ENCODE results near the gene SGPL1.
A peak's percentile ranks its signal among the peaks of the same experiment; 100 is the strongest.
"Not testable (repeated sequence)": the region's sequence is repeated elsewhere in the genome, so short reads cannot be mapped to it uniquely, and the experiment has no call there.

SGPL1 gene

DNA sequence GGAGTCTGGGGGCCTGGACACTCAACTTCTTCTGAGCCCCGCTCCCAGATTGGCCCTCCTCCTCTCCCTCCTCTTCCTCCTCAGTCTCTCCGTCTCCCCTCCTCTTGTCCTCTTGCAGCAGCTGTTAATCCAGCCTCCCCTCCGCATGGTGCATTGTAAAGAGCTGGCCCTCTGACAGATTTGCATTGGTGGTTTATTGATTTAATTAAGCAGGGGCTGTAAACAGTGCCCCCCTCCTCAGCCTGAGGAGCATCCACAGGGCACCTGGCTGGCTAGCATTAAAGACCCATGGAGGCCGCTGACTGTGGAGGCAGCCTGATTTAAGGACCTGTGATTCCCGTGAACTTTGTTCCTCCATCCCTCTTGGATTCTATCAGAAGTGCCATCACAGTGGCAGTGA, 101.5 kb downstream of the SGPL1 start:
- DNase-seq (ENCODE audit: extremely low read depth in 1 of 2, low read depth in 1 of 2), result no peak

DNA sequence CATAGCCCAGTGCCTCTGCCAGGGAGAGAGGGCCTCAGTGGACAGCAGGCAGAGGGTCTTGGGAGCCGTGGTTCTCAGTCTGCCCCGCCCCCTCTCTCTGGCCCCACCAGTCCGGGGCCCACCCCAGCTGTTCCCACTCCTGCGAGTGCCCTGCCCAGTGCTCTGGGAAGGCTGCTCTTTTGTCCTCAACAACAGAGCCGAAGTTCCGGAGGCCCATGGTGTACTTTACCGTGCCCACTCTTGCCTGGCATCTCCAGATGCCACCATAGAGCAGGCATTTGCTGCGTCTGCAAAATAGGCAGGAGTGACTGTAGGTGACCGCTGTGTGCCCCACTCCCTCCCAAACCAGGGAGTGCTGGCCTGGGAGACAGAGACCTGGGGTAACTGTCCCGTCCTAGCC, 101.9 kb downstream of the SGPL1 start:
- no peak for DNase-seq (ENCODE audit: extremely low read depth in 1 of 2, low read depth in 1 of 2)

DNA sequence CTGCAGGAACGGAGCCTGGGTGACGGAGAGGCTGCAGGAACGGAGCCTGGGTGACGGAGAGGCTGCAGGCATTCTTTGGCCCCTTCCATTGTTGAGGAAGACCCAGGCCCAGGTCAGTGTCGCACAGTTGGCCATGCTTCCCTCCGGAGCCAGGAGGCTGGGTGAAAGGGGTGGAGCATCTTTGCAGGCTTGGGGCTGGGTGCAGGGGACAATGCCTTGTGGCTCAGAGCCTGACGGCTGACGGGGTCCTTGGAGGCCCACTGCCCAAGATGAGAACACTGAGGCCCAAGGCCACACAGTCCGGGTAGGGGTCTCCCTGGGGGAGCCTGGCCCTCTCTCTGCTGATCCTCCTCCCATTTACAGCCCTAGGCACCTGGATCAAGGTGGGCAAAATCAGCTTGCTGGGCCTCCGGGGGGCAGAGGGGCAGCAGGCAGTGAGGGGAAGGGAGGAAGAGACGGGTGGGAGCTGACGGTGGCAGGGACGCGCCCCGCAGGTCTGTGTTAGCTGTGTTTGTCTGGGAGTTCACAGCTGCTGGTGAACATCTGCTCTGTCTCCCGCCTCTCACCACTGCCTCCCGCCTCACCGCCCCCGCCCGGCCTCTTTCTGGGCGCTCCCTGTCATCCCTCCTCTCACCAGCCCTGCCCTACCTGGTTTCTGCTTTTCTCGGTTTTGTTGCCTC, 103.2 kb downstream of the SGPL1 start:
- DNase-seq (ENCODE audit: extremely low read depth in 1 of 2, low read depth in 1 of 2), result no peak

DNA sequence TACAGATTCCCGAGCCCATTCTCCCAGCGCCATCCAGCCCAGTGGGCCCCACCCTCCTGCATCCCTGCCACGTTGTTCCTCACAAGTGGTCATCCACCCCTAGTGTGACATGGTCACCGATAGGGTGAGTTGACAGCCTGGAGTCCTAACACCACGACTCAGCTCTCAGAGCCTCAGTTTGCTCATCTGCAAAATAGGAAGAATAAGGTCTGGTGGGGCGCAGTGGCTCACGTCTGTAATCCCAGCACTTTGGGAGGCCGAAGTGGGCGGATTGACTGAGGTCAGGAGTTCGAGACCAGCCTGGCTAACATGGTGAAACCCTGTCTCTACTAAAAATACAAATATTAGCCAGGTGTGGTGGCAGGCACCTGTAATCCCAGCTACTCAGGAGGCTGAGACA, 104.2 kb downstream of the SGPL1 start:
- DNase-seq (ENCODE audit: extremely low read depth in 1 of 2, low read depth in 1 of 2), result not testable (repeated sequence)

DNA sequence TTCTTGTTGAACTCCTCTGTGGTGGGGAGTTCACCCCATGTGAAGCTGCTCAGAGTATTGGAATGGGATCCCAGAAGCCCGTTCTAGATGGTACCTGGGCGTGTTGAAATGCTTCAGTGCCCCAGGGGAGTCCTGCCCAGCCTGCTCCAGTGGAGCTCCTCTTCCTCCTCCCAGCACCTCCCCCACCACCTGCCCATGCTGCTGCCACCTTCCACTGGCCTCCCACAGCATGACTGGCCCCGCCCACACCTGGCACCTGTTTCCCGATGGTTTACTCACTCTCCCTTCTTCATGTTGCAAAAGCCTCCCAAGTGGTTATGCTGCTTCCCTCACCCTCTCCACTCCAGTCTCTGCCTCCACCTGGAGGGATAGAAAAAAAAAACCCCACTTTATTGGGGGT, 104.8 kb downstream of the SGPL1 start:
- no peak for DNase-seq (ENCODE audit: extremely low read depth in 1 of 2, low read depth in 1 of 2)

DNA sequence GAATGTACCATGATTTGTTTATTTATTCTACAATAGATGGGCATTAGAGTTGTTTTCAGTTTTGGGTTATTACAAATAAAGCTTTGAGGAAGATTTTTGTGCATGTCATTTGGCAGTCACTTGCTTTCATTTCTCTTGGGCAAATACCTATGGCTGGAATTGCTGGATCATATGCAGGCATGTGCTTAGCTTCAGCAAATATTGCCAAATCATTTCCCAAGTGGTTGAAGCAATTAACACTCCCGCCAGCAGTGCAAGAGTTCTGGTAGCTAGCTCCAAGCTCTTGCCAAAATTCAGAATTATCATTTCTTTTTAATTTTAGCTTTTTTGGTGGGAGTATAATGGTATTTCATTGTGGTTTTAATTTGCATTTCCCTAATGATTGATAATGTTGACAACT, 105.5 kb downstream of the SGPL1 start:
- DNase-seq (ENCODE audit: extremely low read depth in 1 of 2, low read depth in 1 of 2), result no peak

DNA sequence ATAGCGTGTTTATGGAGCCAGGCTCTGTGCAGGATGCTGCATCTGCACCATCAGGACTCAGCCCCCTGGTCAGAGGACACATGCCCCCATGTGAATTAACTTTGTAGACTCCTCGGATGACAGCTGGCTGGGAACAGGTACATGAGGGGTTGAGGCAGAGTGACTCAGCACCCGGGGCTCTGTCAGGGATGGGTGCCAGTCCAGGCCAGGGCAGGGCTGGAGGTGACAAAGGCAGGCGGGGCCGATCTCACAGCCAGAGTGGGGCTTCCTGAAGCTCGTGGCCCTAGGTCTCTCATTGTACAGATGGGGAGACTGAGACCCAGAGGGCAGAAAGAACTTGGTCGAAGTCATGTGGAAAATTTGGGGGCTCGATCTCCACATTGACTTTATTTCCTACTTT, 107.9 kb downstream of the SGPL1 start:
- DNase-seq (ENCODE audit: extremely low read depth in 1 of 2, low read depth in 1 of 2), result no peak

DNA sequence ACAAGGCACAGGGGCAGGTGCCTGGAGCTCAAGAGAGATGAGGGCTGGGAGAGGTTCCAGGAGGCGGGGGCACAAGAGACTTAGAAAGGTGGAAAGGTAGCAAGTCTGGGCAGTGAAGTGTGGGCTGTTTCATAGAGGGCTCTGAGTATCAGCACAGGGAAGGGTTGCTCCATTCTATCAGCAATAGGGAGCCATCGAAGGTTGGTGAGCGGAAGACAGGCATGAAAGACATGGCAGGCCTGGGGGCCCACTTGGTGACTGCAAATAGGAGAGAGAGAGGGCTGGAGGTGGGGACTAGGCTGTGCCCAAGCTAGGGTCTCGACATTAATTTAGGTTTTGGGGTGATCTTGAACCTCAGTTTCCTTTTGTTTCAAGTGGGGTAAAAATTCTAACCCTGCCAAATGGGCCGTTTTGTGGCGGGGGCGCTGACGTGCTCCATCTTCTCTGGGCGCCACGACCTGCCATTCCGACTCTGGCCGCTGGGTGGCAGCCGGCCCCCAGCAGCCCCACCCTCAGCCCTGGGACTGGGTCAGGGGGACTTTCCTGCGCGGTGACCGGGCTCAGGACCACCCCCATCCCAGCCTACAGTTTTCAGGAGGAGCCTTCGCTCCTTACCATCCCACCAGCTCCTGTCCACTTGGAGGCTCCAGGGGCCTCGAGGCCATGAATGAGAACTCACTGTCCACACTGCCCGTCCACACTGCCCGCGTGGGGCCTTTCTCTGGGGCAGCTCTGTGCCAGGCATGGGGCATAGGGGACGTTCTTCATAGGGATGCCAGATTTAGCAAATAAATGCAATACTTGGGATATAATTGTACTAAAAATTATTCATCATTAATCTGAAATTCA, 109.9 kb downstream of the SGPL1 start:
- peak; percentile 6 to 28 for DNase-seq (ENCODE audit: extremely low read depth in 1 of 2, low read depth in 1 of 2)

DNA sequence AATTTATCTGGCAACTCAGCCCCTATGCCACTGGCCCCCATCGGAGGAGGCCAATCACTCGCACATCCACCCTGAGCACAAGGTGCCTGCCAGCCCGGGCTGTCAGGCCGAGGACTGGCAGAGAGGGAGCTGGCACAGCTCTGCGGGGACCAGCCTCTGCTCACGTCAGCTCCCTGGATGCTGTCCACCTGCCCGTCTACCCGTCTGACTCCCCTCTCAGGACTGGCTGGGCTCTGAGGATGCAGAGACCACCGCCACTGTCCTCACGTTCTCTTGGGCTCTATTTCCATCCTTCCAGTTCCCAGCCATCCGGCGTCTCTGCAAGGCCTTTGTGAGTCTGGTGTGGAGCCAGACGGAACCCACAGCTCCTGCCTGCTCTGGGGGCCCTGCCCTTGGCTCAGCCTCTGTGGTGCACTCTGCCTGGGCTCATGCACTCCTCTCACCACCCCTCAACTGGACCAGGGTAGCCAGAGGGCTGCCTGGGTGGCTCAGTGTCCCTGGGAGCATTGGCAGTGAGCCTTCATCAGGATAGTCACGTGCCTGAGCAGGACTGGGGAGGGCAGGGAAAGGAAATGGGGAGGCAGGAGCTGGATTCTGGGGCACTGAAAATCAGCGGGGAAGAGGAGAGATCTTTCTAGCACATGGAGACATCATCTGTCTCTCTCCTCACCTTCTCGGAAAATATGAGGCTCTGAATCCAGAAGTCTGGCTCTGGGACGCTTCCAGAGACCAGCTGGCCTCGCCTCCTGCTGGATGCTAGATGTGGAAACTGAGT, 110.7 kb downstream of the SGPL1 start:
- DNase-seq (ENCODE audit: extremely low read depth in 1 of 2, low read depth in 1 of 2), result no peak

DNA sequence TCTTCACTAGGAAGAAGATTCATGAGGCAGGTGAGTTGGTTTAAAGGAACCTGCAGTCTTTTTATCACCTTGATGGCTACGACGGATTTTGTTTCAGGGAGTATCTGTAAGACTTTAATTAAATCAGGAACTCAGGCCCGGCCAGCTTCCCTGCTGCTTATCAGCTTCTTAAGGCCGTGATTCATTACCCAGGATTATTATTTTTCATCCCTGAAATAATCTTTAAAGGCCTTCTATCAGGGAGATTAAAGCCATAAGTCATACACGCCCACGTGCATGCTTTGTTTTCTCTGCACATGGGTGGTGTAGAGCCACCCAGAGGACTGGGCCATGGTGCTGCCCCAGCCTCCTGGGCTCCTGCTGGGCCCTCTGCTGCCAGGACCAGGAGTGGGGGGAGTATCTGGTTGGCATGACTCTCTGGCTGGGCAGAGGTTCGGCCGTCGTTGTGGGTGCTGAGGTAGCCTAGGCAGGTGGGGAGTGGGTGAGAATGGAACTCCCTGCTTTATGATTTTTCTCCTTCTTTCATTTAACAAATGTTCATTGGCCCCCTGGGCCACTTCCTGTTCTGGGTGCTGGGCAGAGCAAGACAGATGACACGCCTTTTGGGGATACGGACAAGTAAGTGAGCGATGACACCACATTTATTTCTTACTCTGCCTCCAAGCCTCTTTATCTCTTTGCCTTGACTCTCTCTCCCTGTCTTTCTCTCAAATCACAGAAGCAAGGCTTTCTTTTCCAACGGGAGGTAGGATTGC, 111.6 kb downstream of the SGPL1 start:
- no peak for DNase-seq (ENCODE audit: extremely low read depth in 1 of 2, low read depth in 1 of 2)

DNA sequence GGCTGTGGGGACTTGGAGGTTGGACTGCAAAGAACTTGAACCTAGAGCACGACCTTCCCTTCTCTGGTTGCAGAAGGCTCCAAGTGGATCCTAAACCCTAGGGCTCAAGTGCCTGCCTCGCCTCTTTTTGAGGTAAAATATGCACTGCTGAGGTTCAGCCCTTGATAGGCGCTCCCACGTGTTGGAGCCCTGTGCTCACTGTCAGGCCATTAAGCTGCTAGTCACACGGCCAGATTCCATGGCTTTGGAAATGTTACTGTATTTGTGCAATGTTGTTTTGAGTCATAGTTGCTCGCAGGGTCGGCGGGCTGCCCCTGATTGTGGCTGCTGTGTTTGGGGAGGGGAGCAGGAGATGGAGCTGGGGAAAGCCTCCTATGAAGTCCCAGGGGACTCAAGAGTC, 112.4 kb downstream of the SGPL1 start:
- no peak for DNase-seq (ENCODE audit: extremely low read depth in 1 of 2, low read depth in 1 of 2)

DNA sequence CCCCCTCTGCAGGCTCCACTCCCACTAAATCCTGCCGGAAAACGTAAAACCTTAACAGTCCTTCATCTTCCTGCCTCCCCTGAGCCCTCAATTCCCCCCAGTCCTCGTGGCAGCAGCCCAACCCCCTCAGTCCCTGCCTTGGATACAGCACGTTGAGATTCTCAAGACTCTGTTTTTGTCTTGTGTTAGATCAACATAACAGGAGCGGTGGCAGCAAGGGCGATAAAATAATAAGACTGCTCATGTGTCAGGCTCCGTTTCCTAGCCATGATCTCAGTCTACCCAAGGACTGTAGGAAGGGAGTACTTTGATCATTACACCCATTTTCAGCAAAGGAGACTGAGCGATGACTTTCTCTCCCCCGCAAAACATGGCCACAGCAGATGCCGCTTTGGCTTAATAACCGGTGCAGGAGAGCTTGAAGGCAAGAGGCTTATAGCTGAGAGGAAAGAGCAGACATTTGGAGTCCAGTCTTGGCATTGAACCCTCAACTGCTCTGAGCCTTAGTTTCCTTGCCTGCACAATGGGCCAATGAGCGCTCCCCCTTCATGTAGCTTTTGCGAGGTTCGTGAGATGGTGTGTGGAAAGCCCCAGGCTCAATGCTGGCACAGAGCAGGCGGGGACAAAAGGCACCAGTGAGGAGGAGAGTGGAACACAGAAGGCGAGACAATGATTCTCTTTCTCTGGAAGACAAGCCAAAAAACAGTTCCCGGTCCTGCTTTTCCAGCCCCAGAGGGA, 114.7 kb downstream of the SGPL1 start:
- no peak for DNase-seq (ENCODE audit: extremely low read depth in 1 of 2, low read depth in 1 of 2)

Measured in activated CD8-positive, alpha-beta memory T cell treated with anti-CD3 and anti-CD28 coated beads for 1 hour (primary cell).